ENCODE measurements around the gene RPS17. TPM values are rescaled to one million over a fixed set of nuclear protein-coding genes. Genes with fewer than 3 reads are reported as not detected.

RPS17 gene
- total RNA-seq (1,125 TPM), polyA plus RNA-seq (ENCODE audit: insufficient read depth, low read depth, low replicate concordance) (2,465 TPM)
- long read RNA-seq, donor 1, transcript RPS17-203 (2 exons, 580 nt): minor isoform, 5 of 524 reads
- long read RNA-seq, donor 1, transcript RPS17-210 (5 exons, 488 nt): major isoform, 464 of 524 reads
- long read RNA-seq, donor 1, transcript RPS17-204 (2 exons, 760 nt): minor isoform, 11 of 524 reads
- long read RNA-seq, donor 1, transcript RPS17-206 (3 exons, 1,877 nt): minor isoform, 6 of 524 reads
- long read RNA-seq, donor 1, partial matches to known transcripts: 33 of 524 reads
- long read RNA-seq, donor 1, other reads (novel, unspliced or antisense): 0 of 524 reads
- long read RNA-seq, donor 2, transcript RPS17-204 (2 exons, 760 nt): minor isoform, 10 of 852 reads
- long read RNA-seq, donor 2, transcript RPS17-203 (2 exons, 580 nt): minor isoform, 5 of 852 reads
- long read RNA-seq, donor 2, transcript RPS17-206 (3 exons, 1,877 nt): minor isoform, 5 of 852 reads
- long read RNA-seq, donor 2, transcript RPS17-210 (5 exons, 488 nt): major isoform, 763 of 852 reads
- long read RNA-seq, donor 2, partial matches to known transcripts: 65 of 852 reads
- long read RNA-seq, donor 2, other reads (novel, unspliced or antisense): 0 of 852 reads
- long read RNA-seq, donor 3, transcript RPS17-209 (4 exons, 1,909 nt): minor isoform, 6 of 958 reads
- long read RNA-seq, donor 3, transcript RPS17-203 (2 exons, 580 nt): minor isoform, 9 of 958 reads
- long read RNA-seq, donor 3, transcript RPS17-210 (5 exons, 488 nt): major isoform, 911 of 958 reads
- long read RNA-seq, donor 3, transcript RPS17-204 (2 exons, 760 nt): minor isoform, 10 of 958 reads
- long read RNA-seq, donor 3, partial matches to known transcripts: 20 of 958 reads
- long read RNA-seq, donor 3, other reads (novel, unspliced or antisense): 0 of 958 reads
- long read RNA-seq, donor 4, transcript RPS17-204 (2 exons, 760 nt): minor isoform, 11 of 532 reads
- long read RNA-seq, donor 4, transcript RPS17-210 (5 exons, 488 nt): major isoform, 498 of 532 reads
- long read RNA-seq, donor 4, partial matches to known transcripts: 16 of 532 reads
- long read RNA-seq, donor 4, other reads (novel, unspliced or antisense): 5 of 532 reads
- long read RNA-seq, donor 5, transcript RPS17-210 (5 exons, 488 nt): major isoform, 39 of 42 reads
- long read RNA-seq, donor 5, partial matches to known transcripts: 0 of 42 reads
- long read RNA-seq, donor 5, other reads (novel, unspliced or antisense): 0 of 42 reads
- long read RNA-seq, donor 6, transcript RPS17-204 (2 exons, 760 nt): minor isoform, 9 of 1,981 reads
- long read RNA-seq, donor 6, transcript RPS17-210 (5 exons, 488 nt): major isoform, 1,913 of 1,981 reads
- long read RNA-seq, donor 6, transcript RPS17-206 (3 exons, 1,877 nt): minor isoform, 8 of 1,981 reads
- long read RNA-seq, donor 6, transcript RPS17-203 (2 exons, 580 nt): minor isoform, 9 of 1,981 reads
- long read RNA-seq, donor 6, partial matches to known transcripts: 35 of 1,981 reads
- long read RNA-seq, donor 6, other reads (novel, unspliced or antisense): 0 of 1,981 reads
- long read RNA-seq, donor 7, transcript RPS17-210 (5 exons, 488 nt): major isoform, 144 of 147 reads
- long read RNA-seq, donor 7, partial matches to known transcripts: 0 of 147 reads
- long read RNA-seq, donor 7, other reads (novel, unspliced or antisense): 3 of 147 reads
- long read RNA-seq, donor 8, transcript RPS17-203 (2 exons, 580 nt): minor isoform, 7 of 705 reads
- long read RNA-seq, donor 8, transcript RPS17-206 (3 exons, 1,877 nt): minor isoform, 6 of 705 reads
- long read RNA-seq, donor 8, transcript RPS17-210 (5 exons, 488 nt): major isoform, 659 of 705 reads
- long read RNA-seq, donor 8, partial matches to known transcripts: 27 of 705 reads
- long read RNA-seq, donor 8, other reads (novel, unspliced or antisense): 0 of 705 reads
- long read RNA-seq, donor 9, transcript RPS17-210 (5 exons, 488 nt): major isoform, 299 of 327 reads
- long read RNA-seq, donor 9, transcript RPS17-204 (2 exons, 760 nt): minor isoform, 7 of 327 reads
- long read RNA-seq, donor 9, partial matches to known transcripts: 12 of 327 reads
- long read RNA-seq, donor 9, other reads (novel, unspliced or antisense): 0 of 327 reads
- long read RNA-seq, donor 10, transcript RPS17-210 (5 exons, 488 nt): major isoform, 571 of 644 reads
- long read RNA-seq, donor 10, transcript RPS17-204 (2 exons, 760 nt): minor isoform, 13 of 644 reads
- long read RNA-seq, donor 10, partial matches to known transcripts: 51 of 644 reads
- long read RNA-seq, donor 10, other reads (novel, unspliced or antisense): 0 of 644 reads

- FAIRE-seq (no peak), DNase-seq (peak; percentile 97 to 99 (median 98))
- H3K9ac ChIP-seq (ENCODE audit: low read length in 3 of 3): peak within 1 kb of the TSS; percentile 92 to 98 (median 93)
- peak within 1 kb of the TSS; percentile 90 to 97 (median 95) for H3K4me3 ChIP-seq (ENCODE audit: low read length in 3 of 3)
- peak; percentile 84 for TF ChIP-seq CTCF (IDR thresholded peaks at IDR 0.05; ENCODE audit: borderline replicate concordance, extremely low read depth, insufficient read depth)
- H3K4me1 ChIP-seq (ENCODE audit: control insufficient read depth in 2 of 3, insufficient read depth in 2 of 3, low read depth in 1 of 3, low read length in 3 of 3): peaks cover 0 to 7% (median 0%) of the 10 kb centered on the region in 3 donors
- intact Hi-C loops (cut with DNase I): no loop called here
- H3K27me3 ChIP-seq (ENCODE audit: control insufficient read depth, insufficient read depth, low read length): no peaks in the 10 kb centered on the region
- peak within 1 kb of the TSS; percentile 88 to 91 for H3K27ac ChIP-seq (ENCODE audit: low read depth in 2 of 2, low read length in 2 of 2)
- no peaks in the 10 kb centered on the region for H3K9me3 ChIP-seq (ENCODE audit: control insufficient read depth in 2 of 3, insufficient read depth in 1 of 3, low read length in 3 of 3)
- peaks cover 7 to 31% (median 14%) of the 10 kb centered on the region in 3 donors for H3K36me3 ChIP-seq (ENCODE audit: control insufficient read depth in 2 of 3, insufficient read depth in 3 of 3, low read length in 3 of 3)
Measured at GRCh38 chr15:82540055-82540983, at the start of gene RPS17. Gene RPS17, minus strand, starts transcription at chr15:82540457. Its CDS starts 29 bp downstream, at chr15:82540428.

GRCh38 chr15:82587805-82588204 lies 47.5 kb upstream of the RPS17 start:
- no peaks in the 10 kb centered on the region for H3K36me3 ChIP-seq (ENCODE audit: control insufficient read depth in 2 of 3, insufficient read depth in 3 of 3, low read length in 3 of 3)
- H3K27me3 ChIP-seq (ENCODE audit: control insufficient read depth, insufficient read depth, low read length): no peaks in the 10 kb centered on the region
- no peak overlapping the region for H3K9ac ChIP-seq (ENCODE audit: low read length in 3 of 3)
- peak in 1 of 5 donors; percentile 4 for DNase-seq
- FAIRE-seq: no peak
- no peak overlapping the region for H3K4me3 ChIP-seq (ENCODE audit: low read length in 3 of 3)
- intact Hi-C loops (cut with DNase I): no loop called here
- no peaks in the 10 kb centered on the region for H3K9me3 ChIP-seq (ENCODE audit: control insufficient read depth in 2 of 3, insufficient read depth in 1 of 3, low read length in 3 of 3)
- no peak for TF ChIP-seq CTCF (IDR thresholded peaks at IDR 0.05; ENCODE audit: borderline replicate concordance, extremely low read depth, insufficient read depth)
- H3K4me1 ChIP-seq (ENCODE audit: control insufficient read depth in 2 of 3, insufficient read depth in 2 of 3, low read depth in 1 of 3, low read length in 3 of 3): no peaks in the 10 kb centered on the region
- H3K27ac ChIP-seq (ENCODE audit: low read depth in 2 of 2, low read length in 2 of 2): no peak overlapping the region

Measured in kidney (tissue), 22 donors.